ENCODE data around the gene LYPD6B. TPM values are rescaled to one million over a fixed set of nuclear protein-coding genes. Genes with fewer than 3 reads are reported as not detected.

Gene LYPD6B
- total RNA-seq, 2 experiments from 2014 or later: not detected

DNA sequence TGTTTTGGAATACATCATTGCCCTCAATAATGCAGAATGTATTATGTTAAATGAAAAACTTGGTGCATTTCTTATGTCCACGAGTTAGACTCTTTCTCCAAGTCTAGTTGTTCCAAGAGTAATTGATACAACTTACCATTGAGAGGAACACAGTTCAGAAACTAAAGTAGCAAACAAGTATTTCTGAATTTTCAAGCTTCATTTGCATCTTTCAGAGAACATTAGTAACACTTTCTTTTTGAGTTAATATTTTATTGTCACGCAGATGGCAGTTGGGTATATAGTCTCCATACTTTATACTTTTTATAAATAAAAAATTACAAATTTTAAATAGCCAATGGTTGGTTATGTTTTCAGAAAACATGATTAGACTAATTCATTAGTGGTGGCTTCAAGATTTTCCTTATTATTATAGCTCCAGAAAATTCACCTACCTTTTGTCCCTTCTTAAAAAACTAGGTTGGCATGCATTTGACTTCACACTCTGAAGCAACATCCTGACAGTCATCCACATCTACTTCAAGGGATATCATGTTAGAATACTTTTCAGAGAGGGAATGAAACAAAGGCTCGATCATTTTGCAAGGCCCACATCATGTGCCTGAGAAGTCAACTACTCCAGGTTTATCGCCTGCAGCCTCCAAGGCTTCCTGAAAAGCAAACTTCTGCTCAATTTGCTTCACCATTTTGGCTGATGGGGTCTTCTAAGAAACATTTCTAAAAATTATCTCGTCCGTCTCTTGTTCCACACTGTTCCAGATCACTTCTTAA lies 29.9 kb downstream of the LYPD6B start:
- intact Hi-C loops (cut with micrococcal nuclease): no loop called here
- no peak overlapping the region for H3K4me3 Mint-ChIP-seq
- POLR2A ChIA-PET: no interaction called here
- TF ChIP-seq, protein P1, sequence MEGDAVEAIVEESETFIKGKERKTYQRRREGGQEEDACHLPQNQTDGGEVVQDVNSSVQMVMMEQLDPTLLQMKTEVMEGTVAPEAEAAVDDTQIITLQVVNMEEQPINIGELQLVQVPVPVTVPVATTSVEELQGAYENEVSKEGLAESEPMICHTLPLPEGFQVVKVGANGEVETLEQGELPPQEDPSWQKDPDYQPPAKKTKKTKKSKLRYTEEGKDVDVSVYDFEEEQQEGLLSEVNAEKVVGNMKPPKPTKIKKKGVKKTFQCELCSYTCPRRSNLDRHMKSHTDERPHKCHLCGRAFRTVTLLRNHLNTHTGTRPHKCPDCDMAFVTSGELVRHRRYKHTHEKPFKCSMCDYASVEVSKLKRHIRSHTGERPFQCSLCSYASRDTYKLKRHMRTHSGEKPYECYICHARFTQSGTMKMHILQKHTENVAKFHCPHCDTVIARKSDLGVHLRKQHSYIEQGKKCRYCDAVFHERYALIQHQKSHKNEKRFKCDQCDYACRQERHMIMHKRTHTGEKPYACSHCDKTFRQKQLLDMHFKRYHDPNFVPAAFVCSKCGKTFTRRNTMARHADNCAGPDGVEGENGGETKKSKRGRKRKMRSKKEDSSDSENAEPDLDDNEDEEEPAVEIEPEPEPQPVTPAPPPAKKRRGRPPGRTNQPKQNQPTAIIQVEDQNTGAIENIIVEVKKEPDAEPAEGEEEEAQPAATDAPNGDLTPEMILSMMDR (IDR thresholded peaks at IDR 0.05): no peak
- H3K27ac Mint-ChIP-seq: no peak overlapping the region
- H3K9me3 Mint-ChIP-seq: peaks cover 1% of the 10 kb centered on the region
- no peak for ATAC-seq
- CTCF ChIA-PET: no interaction called here
- peaks cover 16% of the 10 kb centered on the region for H3K27me3 Mint-ChIP-seq
- no peaks in the 10 kb centered on the region for H3K36me3 Mint-ChIP-seq (ENCODE audit: low read depth)
- no peak for DNase-seq
- peaks cover 15% of the 10 kb centered on the region for H3K4me1 Mint-ChIP-seq (ENCODE audit: low read depth)

DNA sequence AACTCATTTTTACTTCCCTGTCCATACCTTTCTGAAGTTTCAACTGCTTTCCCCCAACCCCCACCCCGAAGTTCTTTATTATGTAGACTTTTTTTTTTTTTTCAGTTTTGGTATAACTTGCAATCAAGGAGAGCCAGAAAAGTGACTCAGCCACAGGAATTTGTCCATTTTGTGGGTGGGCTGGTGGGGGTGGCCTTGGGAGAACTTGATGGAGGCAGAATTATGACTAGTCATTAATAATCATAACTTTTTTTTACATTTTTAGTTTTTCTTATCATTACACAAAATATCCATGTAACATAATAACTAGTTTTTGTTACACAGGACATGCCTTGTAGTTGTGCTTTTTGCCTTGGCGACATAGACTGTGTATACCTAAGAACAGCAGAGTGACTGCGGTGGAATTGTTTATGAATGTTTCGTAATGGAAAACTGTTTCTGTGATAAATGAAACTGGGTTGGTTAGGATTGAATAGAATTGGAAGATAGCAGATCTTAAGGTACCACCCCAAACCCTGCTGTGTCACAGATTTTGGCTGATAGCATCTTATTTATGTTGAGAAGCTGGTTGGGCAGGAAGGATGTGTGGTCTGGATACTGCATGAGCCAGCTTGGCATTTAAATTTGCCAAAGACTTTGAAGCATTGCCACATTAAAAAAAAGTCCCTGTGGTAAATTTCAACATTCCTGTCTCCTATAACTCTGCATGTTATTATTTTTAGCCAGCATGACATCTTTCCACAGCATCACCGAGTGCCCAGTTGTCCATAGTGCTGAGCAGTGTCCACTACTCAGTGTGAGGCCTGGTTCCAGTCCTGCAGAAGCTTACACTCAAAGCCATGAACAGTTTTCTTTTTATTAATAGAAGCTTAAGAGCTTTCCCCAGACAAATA lies 30.7 kb downstream of the LYPD6B start:
- no peak overlapping the region for H3K4me3 Mint-ChIP-seq
- ATAC-seq (peak; percentile 92), DNase-seq (peak; percentile 57)
- H3K27me3 Mint-ChIP-seq: peaks cover 20% of the 10 kb centered on the region
- peaks cover 1% of the 10 kb centered on the region for H3K9me3 Mint-ChIP-seq
- H3K36me3 Mint-ChIP-seq (ENCODE audit: low read depth): no peaks in the 10 kb centered on the region
- intact Hi-C loops (cut with micrococcal nuclease): no loop called here
- no peak overlapping the region for H3K27ac Mint-ChIP-seq
- ChIA-PET POLR2A (no interaction called here), CTCF (no interaction called here)
- TF ChIP-seq, protein P1 (IDR thresholded peaks at IDR 0.05): no peak
- H3K4me1 Mint-ChIP-seq (ENCODE audit: low read depth): peaks cover 15% of the 10 kb centered on the region

DNA sequence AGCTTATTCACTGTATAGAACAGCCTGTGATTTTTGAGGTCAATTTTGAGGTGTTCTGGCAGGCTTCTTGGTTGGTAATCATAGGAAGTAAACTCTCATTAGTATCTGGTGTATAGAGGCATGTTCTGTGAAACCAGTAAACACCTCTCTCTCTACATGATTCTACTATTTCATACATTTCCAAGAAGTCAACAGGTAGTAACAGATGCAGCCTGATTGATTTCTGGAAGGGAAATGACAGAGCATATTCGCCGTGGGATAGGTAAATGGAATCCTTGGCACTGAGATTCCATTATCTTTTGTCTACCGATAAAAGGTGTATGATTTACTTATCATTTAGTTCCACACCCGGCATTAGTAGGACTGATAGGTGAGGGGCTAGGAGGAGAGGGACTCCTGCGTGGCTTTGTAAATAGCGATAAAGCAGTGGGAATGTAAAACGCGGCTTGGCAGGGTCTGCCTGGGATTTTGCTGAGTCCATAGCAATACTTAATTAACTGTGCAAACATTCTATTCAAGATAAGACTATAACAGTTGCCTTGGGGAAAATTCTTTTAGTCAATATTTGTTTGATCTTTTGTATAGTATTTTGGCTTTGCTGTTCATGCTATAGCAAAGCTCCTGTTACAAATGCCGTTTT lies 32.3 kb downstream of the LYPD6B start:
- Mint-ChIP-seq H3K4me3 (no peak overlapping the region), H3K27ac (no peak overlapping the region), H3K9me3 (peaks cover 1% of the 10 kb centered on the region), H3K36me3 (ENCODE audit: low read depth) (no peaks in the 10 kb centered on the region), H3K4me1 (ENCODE audit: low read depth) (peaks cover 15% of the 10 kb centered on the region), H3K27me3 (peaks cover 20% of the 10 kb centered on the region)
- intact Hi-C loops (cut with micrococcal nuclease): no loop called here
- TF ChIP-seq, protein P1 (IDR thresholded peaks at IDR 0.05): no peak
- ChIA-PET CTCF (interaction anchor here (1.2 kb wide), 1 partner anchor 490 kb away, joined by 3 read pairs; no protein-coding TSS in a partner anchor), POLR2A (no interaction called here)
- ATAC-seq: no peak
- DNase-seq: no peak

DNA sequence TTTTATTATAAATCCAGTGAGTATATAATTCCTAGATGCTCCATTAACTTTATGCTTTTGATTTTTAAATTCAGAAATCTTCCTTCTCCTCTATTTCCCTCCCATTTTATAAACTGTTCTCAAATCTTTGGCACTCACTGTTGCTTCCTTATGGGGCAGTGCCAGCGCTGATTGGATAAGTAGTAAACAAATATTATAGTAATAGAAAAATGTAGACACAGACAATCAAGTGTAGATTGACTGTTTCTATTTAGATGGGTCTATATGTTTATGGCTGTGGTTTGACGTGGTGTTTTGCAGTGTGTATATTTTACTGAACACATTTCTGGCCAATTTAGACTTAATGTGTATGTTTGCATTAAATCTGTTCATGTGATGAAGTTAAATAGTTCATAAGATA lies 36.6 kb downstream of the LYPD6B start:
- TF ChIP-seq, protein P1 (IDR thresholded peaks at IDR 0.05): no peak
- peaks cover 11% of the 10 kb centered on the region for H3K27me3 Mint-ChIP-seq
- ATAC-seq: no peak
- H3K27ac Mint-ChIP-seq: no peak overlapping the region
- intact Hi-C loops (cut with micrococcal nuclease): no loop called here
- no peak for DNase-seq
- ChIA-PET POLR2A (no interaction called here), CTCF (no interaction called here)
- H3K4me1 Mint-ChIP-seq (ENCODE audit: low read depth): peaks cover under 1% of the 10 kb centered on the region
- H3K9me3 Mint-ChIP-seq: no peaks in the 10 kb centered on the region
- H3K36me3 Mint-ChIP-seq (ENCODE audit: low read depth): no peaks in the 10 kb centered on the region
- H3K4me3 Mint-ChIP-seq: no peak overlapping the region

Data from activated CD8-positive, alpha-beta T cell treated with anti-CD3 and anti-CD28 coated beads for 36 hours (primary cell).